Natural killer cell (primary cell): Measurements from ENCODE around the gene SLC35G3. TPM values are rescaled to one million over a fixed set of nuclear protein-coding genes. Genes with fewer than 3 reads are reported as not detected.
"Not testable (repeated sequence)": the region's sequence is repeated elsewhere in the genome, so short reads cannot be mapped to it uniquely, and the experiment has no call there.

Source experiments
- ATAC-seq, 3 donors: fragments of 150-1000 bp in 2 of 3; fragments of 200-7000 bp in 1 of 3; cut with Tn5 transposase; 1 replicate in 1 of 3; 2 replicates in 2 of 3; pipeline ENCODE4 v1.10.0; 2021; ENCODE audit warnings: mild to moderate bottlenecking in 2 of 3, moderate library complexity in 2 of 3
- DNase-seq, 2 donors: peaks; one replicate each; pipeline versions ENCODE4 v3.0.0 to v3.0.0-alpha.2; 2013 to 2021; ENCODE audit warnings: mixed read lengths in 1 of 2
- H3K27ac ChIP-seq: one replicate; pipeline ENCODE4 v1.5.1; 2013; ENCODE audit warnings: mild to moderate bottlenecking, low read length
- H3K27me3 ChIP-seq: one replicate; pipeline ENCODE4 v1.6.1; 2013; ENCODE audit warnings: low read length; ENCODE audit not compliant: control insufficient read depth, insufficient read depth
- H3K36me3 ChIP-seq: one replicate; pipeline ENCODE4 v1.6.1; 2013; ENCODE audit warnings: low read length; ENCODE audit not compliant: control insufficient read depth, insufficient read depth
- H3K4me1 ChIP-seq: one replicate; pipeline ENCODE4 v1.6.1; 2013; ENCODE audit warnings: low read length; ENCODE audit not compliant: control insufficient read depth, insufficient read depth
- H3K4me3 ChIP-seq: one replicate; pipeline ENCODE4 v1.5.1; 2013; ENCODE audit warnings: low read length
- H3K9me3 ChIP-seq: one replicate; pipeline ENCODE4 v1.6.1; 2013; ENCODE audit warnings: low read length; ENCODE audit not compliant: control insufficient read depth, insufficient read depth
- H3K27ac Mint-ChIP-seq, 2 donors: one replicate each; pipeline ENCODE4 v1.8.0; 2022; ENCODE audit warnings: mild to moderate bottlenecking in 2 of 2, mixed read lengths in 2 of 2, moderate library complexity in 1 of 2
- H3K27me3 Mint-ChIP-seq, 2 donors: one replicate each; pipeline ENCODE4 v1.8.0; 2022; ENCODE audit warnings: low read depth in 2 of 2, mixed read lengths in 2 of 2
- H3K36me3 Mint-ChIP-seq: one replicate; pipeline ENCODE4 v1.8.0; 2022; ENCODE audit warnings: mixed read lengths
- H3K4me1 Mint-ChIP-seq, 2 donors: one replicate each; pipeline ENCODE4 v1.8.0; 2022; ENCODE audit warnings: mixed read lengths in 2 of 2
- H3K4me3 Mint-ChIP-seq: one replicate; pipeline ENCODE4 v1.8.0; 2022; ENCODE audit warnings: mild to moderate bottlenecking, moderate library complexity, mixed read lengths
- H3K9me3 Mint-ChIP-seq, 2 donors: one replicate each; pipeline ENCODE4 v1.8.0; 2022; ENCODE audit warnings: mixed read lengths in 2 of 2
- CTCF ChIP-seq: fragments of 200-600 bp; IDR thresholded peaks from one replicate; pipeline ENCODE4 v1.8.0; 2022; ENCODE audit warnings: antibody characterized with exemption
- WGBS: methylation state at CpG from one replicate; pipeline ENCODE4 v1.1.7; 2013; ENCODE audit warnings: missing lambda C conversion rate; ENCODE audit not compliant: insufficient coverage; 5-methylcytosine and 5-hydroxymethylcytosine counted together
- intact Hi-C: fragments of 100-400 bp; cut with micrococcal nuclease; formaldehyde crosslinking; loops from one replicate; pipeline ENCODE4 v1.14.2; 2022
- total RNA-seq, 4 donors: library from RNA; stranded (reverse); fragments of 120-200 nt in 1 of 4; gene quantifications; one replicate each; pipeline versions ENCODE4 v1.2.3 to v1.2.4, GENCODE V29; 2013 to 2022

The SLC35G3 gene
- total RNA-seq, 3 donors from 2014 or later (not counting 1 experiment from before 2014, with no cell fraction given): not detected

GRCh38 chr17:35187481-35187880 lies 6.7 kb downstream of the SLC35G3 start:
- DNase-seq (no peak), ATAC-seq (no peak)
- Mint-ChIP-seq H3K36me3 (no peaks in the 10 kb centered on the region), H3K27ac (no peak overlapping the region), H3K9me3 (no peaks in the 10 kb centered on the region), H3K27me3 (no peaks in the 10 kb centered on the region), H3K4me1 (peaks cover 46 to 52% of the 10 kb centered on the region in 2 donors), H3K4me3 (no peak overlapping the region)
- H3K4me3 ChIP-seq: no peak overlapping the region
- H3K27me3 ChIP-seq: no peaks in the 10 kb centered on the region
- no peak overlapping the region for H3K27ac ChIP-seq
- no peak for TF ChIP-seq CTCF
- intact Hi-C loops: no loop called here
- peaks cover 21% of the 10 kb centered on the region for H3K4me1 ChIP-seq
- no peaks in the 10 kb centered on the region for H3K9me3 ChIP-seq
- no peaks in the 10 kb centered on the region for H3K36me3 ChIP-seq
- WGBS: 100% methylated on average over 1 of the region's 2 CpGs

GRCh38 chr17:35185849-35186248 lies 8.3 kb downstream of the SLC35G3 start:
- intact Hi-C loops: no loop called here
- H3K27me3 ChIP-seq: no peaks in the 10 kb centered on the region
- DNase-seq: no peak
- Mint-ChIP-seq H3K27me3 (no peaks in the 10 kb centered on the region), H3K27ac (peak overlapping the region; percentile 8 to 35), H3K4me1 (peaks cover 46 to 48% of the 10 kb centered on the region in 2 donors), H3K36me3 (no peaks in the 10 kb centered on the region), H3K4me3 (no peak overlapping the region), H3K9me3 (no peaks in the 10 kb centered on the region)
- no peaks in the 10 kb centered on the region for H3K36me3 ChIP-seq
- 19% methylated on average over 1 of the region's 1 CpG for WGBS
- H3K27ac ChIP-seq: no peak overlapping the region
- H3K4me3 ChIP-seq: no peak overlapping the region
- peak; percentile 47 to 72 (median 71) for ATAC-seq
- peaks cover 21% of the 10 kb centered on the region for H3K4me1 ChIP-seq
- H3K9me3 ChIP-seq: no peaks in the 10 kb centered on the region
- TF ChIP-seq CTCF: no peak

- H3K4me1 Mint-ChIP-seq: peaks cover 54 to 55% of the 10 kb centered on the region in 2 donors
- Histone ChIP-seq H3K27ac (no peak overlapping the region), H3K4me3 (no peak overlapping the region), H3K36me3 (no peaks in the 10 kb centered on the region), H3K4me1 (peaks cover 24% of the 10 kb centered on the region), H3K9me3 (no peaks in the 10 kb centered on the region), H3K27me3 (no peaks in the 10 kb centered on the region)
- intact Hi-C loops: no loop called here
- peak; percentile 66 to 90 (median 67) for ATAC-seq
- no peaks in the 10 kb centered on the region for H3K27me3 Mint-ChIP-seq
- H3K27ac Mint-ChIP-seq: peak overlapping the region in 1 of 2 donors; percentile 39
- no peak for DNase-seq
- no peak for TF ChIP-seq CTCF
- H3K4me3 Mint-ChIP-seq: no peak overlapping the region
- no peaks in the 10 kb centered on the region for H3K36me3 Mint-ChIP-seq
- 35% methylated on average over 2 of the region's 3 CpGs for WGBS
- no peaks in the 10 kb centered on the region for H3K9me3 Mint-ChIP-seq
These were observed 9.9 kb downstream of the SLC35G3 start for GRCh38 chr17:35184274-35184673.

DNA sequence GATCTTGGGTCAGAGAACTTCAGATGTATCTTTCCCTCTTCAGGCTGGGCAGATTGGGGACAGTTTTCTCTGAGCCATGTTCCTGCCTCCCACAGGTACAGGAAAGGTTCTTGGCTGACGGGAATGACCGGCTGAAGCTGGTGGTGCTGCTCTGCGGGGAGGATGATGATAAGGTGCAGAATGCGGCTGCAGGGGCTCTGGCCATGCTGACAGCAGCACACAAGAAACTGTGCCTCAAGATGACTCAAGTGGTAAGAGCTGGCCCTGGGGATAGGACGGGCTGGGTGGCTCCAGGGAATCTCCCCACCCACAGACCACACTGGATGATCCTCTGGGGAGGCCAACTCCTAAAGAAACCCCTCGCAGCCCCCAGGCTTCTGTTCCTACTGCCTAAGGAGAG lies 10.9 kb downstream of the SLC35G3 start:
- Mint-ChIP-seq H3K9me3 (no peaks in the 10 kb centered on the region), H3K27ac (no peak overlapping the region), H3K4me1 (peaks cover 53 to 58% of the 10 kb centered on the region in 2 donors), H3K36me3 (no peaks in the 10 kb centered on the region), H3K27me3 (no peaks in the 10 kb centered on the region), H3K4me3 (no peak overlapping the region)
- Histone ChIP-seq H3K4me1 (peaks cover 24% of the 10 kb centered on the region), H3K27me3 (no peaks in the 10 kb centered on the region), H3K9me3 (no peaks in the 10 kb centered on the region), H3K4me3 (no peak overlapping the region), H3K36me3 (no peaks in the 10 kb centered on the region), H3K27ac (no peak overlapping the region)
- DNase-seq (no peak), ATAC-seq (no peak)
- 88% methylated on average over 5 of the region's 6 CpGs for WGBS
- intact Hi-C loops: no loop called here
- TF ChIP-seq CTCF: no peak

DNA sequence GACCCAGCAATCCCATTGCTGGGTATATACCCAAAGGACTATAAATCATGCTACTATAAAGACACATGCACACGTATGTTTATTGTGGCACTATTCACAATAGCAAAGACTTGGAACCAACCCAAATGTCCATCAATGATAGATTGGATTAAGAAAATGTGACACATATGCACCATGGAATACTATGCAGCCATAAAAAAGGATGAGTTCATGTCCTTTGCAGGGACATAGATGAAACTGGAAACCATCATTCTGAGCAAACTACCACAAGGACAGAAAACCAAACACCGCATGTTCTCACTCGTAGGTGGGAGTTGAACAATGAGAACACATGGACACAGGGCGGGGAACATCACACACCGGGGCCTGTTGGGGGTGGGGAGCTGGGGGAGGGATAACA lies 14.8 kb downstream of the SLC35G3 start:
- not testable (repeated sequence) for H3K4me3 ChIP-seq, ATAC-seq, DNase-seq, H3K9me3 Mint-ChIP-seq, H3K27me3 ChIP-seq, H3K36me3 ChIP-seq, H3K27ac ChIP-seq, H3K4me3 Mint-ChIP-seq, H3K27me3 Mint-ChIP-seq, H3K36me3 Mint-ChIP-seq, H3K9me3 ChIP-seq
- peaks cover 29% of the 10 kb centered on the region for H3K4me1 ChIP-seq
- Mint-ChIP-seq H3K27ac (peak overlapping the region in 1 of 2 donors; percentile 95), H3K4me1 (peaks cover 48 to 51% of the 10 kb centered on the region in 2 donors)
- WGBS: 97% methylated on average over 4 of the region's 5 CpGs
- intact Hi-C loops: loop anchor here (5.0 kb wide), 1 partner anchor 33 kb away; no protein-coding TSS in a partner anchor
